NT2/D1 (cell line): ENCODE data around the gene ZDHHC11.

Experiments
- SUZ12 ChIP-seq: IDR thresholded peaks from 2 replicates; pipeline ENCODE4 v1.6.1; 2011; ENCODE audit not compliant: insufficient read length, insufficient read depth; ENCODE audit errors: extremely low read depth
- YY1 ChIP-seq: IDR thresholded peaks from 2 replicates; pipeline ENCODE4 v1.6.1; 2011; ENCODE audit not compliant: insufficient read length, insufficient read depth

- TF ChIP-seq YY1 (no peak), SUZ12 (no peak)
Observed at GRCh38 chr5:883475-884181, 32.8 kb upstream of the ZDHHC11 start.
